PFSK-1 (cell line): ENCODE results near the gene KCNK17.

Source experiments
- POLR2AphosphoS5 ChIP-seq: IDR thresholded peaks from 2 replicates; pipeline ENCODE4 v1.6.1; 2012; ENCODE audit warnings: low read depth, mild to moderate bottlenecking, control low read depth, low read length, moderate library complexity
- REST ChIP-seq, 2 experiments: IDR thresholded peaks; 2 replicates each; pipeline versions ENCODE4 v1.6.1 to v1.8.0; 2011 to 2012; ENCODE audit warnings: low read depth in 2 of 2, low read length in 2 of 2, control low read depth in 1 of 2, inconsistent platforms in 1 of 2, mild to moderate bottlenecking in 1 of 2, moderate library complexity in 1 of 2; ENCODE audit not compliant: insufficient read depth in 1 of 2
- TAF1 ChIP-seq: IDR thresholded peaks from 2 replicates; pipeline ENCODE4 v1.6.1; 2012; ENCODE audit warnings: low read length, control low read depth, borderline replicate concordance; ENCODE audit not compliant: insufficient read depth

- no peak for TF ChIP-seq POLR2AphosphoS5
- no peak for TF ChIP-seq REST (IDR thresholded peaks at IDR 0.05; ENCODE audit: insufficient read depth in 1 of 2, low read depth in 2 of 2, low read length in 2 of 2)
- TF ChIP-seq TAF1: no peak
Measured at GRCh38 chr6:39274471-39274870, 39.7 kb downstream of the KCNK17 start.
